Coronary artery (tissue), 2 donors: ENCODE data around the gene CPZ.

Source experiments
- DNase-seq: peaks from one replicate; pipeline ENCODE4 v3.0.0-alpha.2; 2017; ENCODE audit warnings: low spot score
- H3K27ac ChIP-seq, 2 donors: fragments of 200-600 bp; sonication (generic); one replicate each; pipeline ENCODE4 v1.5.1; 2016 to 2019
- H3K4me3 ChIP-seq: fragments of 200-600 bp; sonication (generic); 2 replicates; pipeline ENCODE4 v1.5.1; 2016; ENCODE audit warnings: mild to moderate bottlenecking, moderate library complexity
- CTCF ChIP-seq: fragments of 200-600 bp; sonication (generic); IDR thresholded peaks from one replicate; pipeline ENCODE4 v1.5.1; 2019; ENCODE audit warnings: antibody characterized with exemption

Gene CPZ

GRCh38 chr4:8590546-8590880 lies 2.1 kb upstream of the CPZ start:
- no peak overlapping the region for H3K4me3 ChIP-seq
- DNase-seq = no peak
- no peak for TF ChIP-seq CTCF
- H3K27ac ChIP-seq = no peak overlapping the region

GRCh38 chr4:8591114-8591513 lies 1.5 kb upstream of the CPZ start:
- DNase-seq = no peak
- no peak overlapping the region for H3K27ac ChIP-seq
- no peak for TF ChIP-seq CTCF
- no peak overlapping the region for H3K4me3 ChIP-seq

- Histone ChIP-seq H3K4me3 (no peak overlapping the region), H3K27ac (no peak overlapping the region)
- no peak for DNase-seq
- no peak for TF ChIP-seq CTCF
These were observed 769 bp upstream of the CPZ start for GRCh38 chr4:8591626-8592365.

GRCh38 chr4:8593264-8594096 lies 915 bp downstream of the CPZ start:
- no peak for DNase-seq
- TF ChIP-seq CTCF = no peak
- H3K4me3 ChIP-seq = no peak overlapping the region
- H3K27ac ChIP-seq = no peak overlapping the region

- DNase-seq = no peak
- H3K27ac ChIP-seq = no peak overlapping the region
- TF ChIP-seq CTCF = peak; percentile 53
- H3K4me3 ChIP-seq = no peak overlapping the region
These were observed 1.8 kb downstream of the CPZ start for GRCh38 chr4:8594097-8595038.

GRCh38 chr4:8595237-8596087 lies 2.9 kb downstream of the CPZ start:
- Histone ChIP-seq H3K27ac (no peak overlapping the region), H3K4me3 (no peak overlapping the region)
- no peak for DNase-seq
- TF ChIP-seq CTCF = no peak
